Vagina (tissue), 2 donors: Measurements from ENCODE around the gene KIF16B.

Source experiments
- POLR2A ChIP-seq, 2 donors: fragments of 450-650 bp; IDR thresholded peaks; one replicate each; pipeline ENCODE4 v1.6.1; 2017; ENCODE audit warnings: antibody characterized with exemption in 2 of 2, mild to moderate bottlenecking in 2 of 2, moderate library complexity in 2 of 2
- POLR2AphosphoS5 ChIP-seq, 2 donors: sonication (generic); formaldehyde crosslinking; IDR thresholded peaks; one replicate each; pipeline ENCODE4 v1.9.0; 2017; ENCODE audit warnings: antibody characterized with exemption in 2 of 2, mild to moderate bottlenecking in 2 of 2, low read depth in 1 of 2; ENCODE audit not compliant: insufficient read depth in 1 of 2
- TF ChIP-seq, protein P1 (sequence below), 3 experiments: fragments of 450-650 bp in 2 of 3; fragments of 200-600 bp in 1 of 3; sonication (generic) in 1 of 3; IDR thresholded peaks; one replicate each; pipeline ENCODE4 v1.5.1; 2017 to 2019; ENCODE audit warnings: antibody characterized with exemption in 3 of 3, mild to moderate bottlenecking in 2 of 3, moderate library complexity in 2 of 3

DNA sequence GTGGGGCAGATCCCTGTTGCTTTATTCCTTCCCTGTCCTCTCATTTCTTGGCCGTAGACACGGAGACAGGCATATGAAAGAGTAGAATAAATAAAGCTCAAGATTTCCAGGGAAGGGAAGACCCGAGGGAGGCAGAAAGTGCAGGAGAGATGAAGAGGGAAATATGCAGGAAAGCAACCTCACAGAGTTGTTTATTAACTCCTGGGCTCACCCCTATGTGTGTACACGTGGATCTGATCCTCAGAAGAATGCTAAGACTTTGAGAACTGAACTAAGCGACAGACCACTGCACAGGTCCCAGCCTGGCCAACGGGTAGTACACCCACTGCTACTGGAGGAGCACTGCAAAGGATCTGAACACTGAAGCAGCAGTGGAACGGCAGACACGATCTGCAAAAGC, 156.2 kb downstream of the KIF16B start:
- TF ChIP-seq, protein P1, sequence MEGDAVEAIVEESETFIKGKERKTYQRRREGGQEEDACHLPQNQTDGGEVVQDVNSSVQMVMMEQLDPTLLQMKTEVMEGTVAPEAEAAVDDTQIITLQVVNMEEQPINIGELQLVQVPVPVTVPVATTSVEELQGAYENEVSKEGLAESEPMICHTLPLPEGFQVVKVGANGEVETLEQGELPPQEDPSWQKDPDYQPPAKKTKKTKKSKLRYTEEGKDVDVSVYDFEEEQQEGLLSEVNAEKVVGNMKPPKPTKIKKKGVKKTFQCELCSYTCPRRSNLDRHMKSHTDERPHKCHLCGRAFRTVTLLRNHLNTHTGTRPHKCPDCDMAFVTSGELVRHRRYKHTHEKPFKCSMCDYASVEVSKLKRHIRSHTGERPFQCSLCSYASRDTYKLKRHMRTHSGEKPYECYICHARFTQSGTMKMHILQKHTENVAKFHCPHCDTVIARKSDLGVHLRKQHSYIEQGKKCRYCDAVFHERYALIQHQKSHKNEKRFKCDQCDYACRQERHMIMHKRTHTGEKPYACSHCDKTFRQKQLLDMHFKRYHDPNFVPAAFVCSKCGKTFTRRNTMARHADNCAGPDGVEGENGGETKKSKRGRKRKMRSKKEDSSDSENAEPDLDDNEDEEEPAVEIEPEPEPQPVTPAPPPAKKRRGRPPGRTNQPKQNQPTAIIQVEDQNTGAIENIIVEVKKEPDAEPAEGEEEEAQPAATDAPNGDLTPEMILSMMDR (IDR thresholded peaks at IDR 0.05): no peak
- no peak for TF ChIP-seq POLR2A (IDR thresholded peaks at IDR 0.05)
- TF ChIP-seq POLR2AphosphoS5 (IDR thresholded peaks at IDR 0.05; ENCODE audit: insufficient read depth in 1 of 2, low read depth in 1 of 2): no peak
